HG02870 (cell line): ENCODE measurements around the gene FLVCR2.

Source experiments
- ATAC-seq: cut with Tn5 transposase; IDR thresholded peaks from one replicate; pipeline ENCODE4 v1.9.1; 2021; ENCODE audit warnings: mild to moderate bottlenecking, moderate library complexity; ENCODE audit not compliant: unreplicated experiment

The FLVCR2 gene

GRCh38 chr14:75554482-75554881 is 23.9 kb upstream of the FLVCR2 start:
- ATAC-seq, result no peak

GRCh38 chr14:75558440-75558839 is 20.0 kb upstream of the FLVCR2 start:
- ATAC-seq, result no peak

GRCh38 chr14:75559045-75559444 is 19.4 kb upstream of the FLVCR2 start:
- no peak for ATAC-seq

GRCh38 chr14:75559451-75560222 is 18.8 kb upstream of the FLVCR2 start:
- ATAC-seq, result no peak

- peak; percentile 45 for ATAC-seq
These were observed 17.4 kb upstream of the FLVCR2 start for GRCh38 chr14:75561013-75561432.

- no peak for ATAC-seq
These were observed 16.3 kb upstream of the FLVCR2 start for GRCh38 chr14:75562089-75562488.

- no peak for ATAC-seq
These were observed 15.9 kb upstream of the FLVCR2 start for GRCh38 chr14:75562489-75562888.

GRCh38 chr14:75563931-75564330 is 14.5 kb upstream of the FLVCR2 start:
- ATAC-seq, result no peak

GRCh38 chr14:75565056-75565455 is 13.4 kb upstream of the FLVCR2 start:
- no peak for ATAC-seq

- no peak for ATAC-seq
These were observed 12.1 kb upstream of the FLVCR2 start for GRCh38 chr14:75566321-75566720.

GRCh38 chr14:75566752-75567151 is 11.7 kb upstream of the FLVCR2 start:
- ATAC-seq, result no peak

- no peak for ATAC-seq
These were observed 10.3 kb upstream of the FLVCR2 start for GRCh38 chr14:75568140-75568539.

GRCh38 chr14:75568791-75569190 is 9.6 kb upstream of the FLVCR2 start:
- no peak for ATAC-seq

- no peak for ATAC-seq
These were observed 7.6 kb upstream of the FLVCR2 start for GRCh38 chr14:75570797-75571196.

- ATAC-seq, result no peak
These were observed 6.3 kb upstream of the FLVCR2 start for GRCh38 chr14:75572104-75572503.

GRCh38 chr14:75577090-75577489 is 1.3 kb upstream of the FLVCR2 start:
- no peak for ATAC-seq

- peak; percentile 59 for ATAC-seq
These were observed 705 bp upstream of the FLVCR2 start for GRCh38 chr14:75577729-75578101.

GRCh38 chr14:75578786-75579337 is 442 bp downstream of the FLVCR2 start:
- peak; percentile 20 for ATAC-seq

- ATAC-seq, result no peak
These were observed 981 bp downstream of the FLVCR2 start for GRCh38 chr14:75579338-75579864.

- no peak for ATAC-seq
These were observed 1.5 kb downstream of the FLVCR2 start for GRCh38 chr14:75579882-75580281.

GRCh38 chr14:75587388-75587787 is 9.0 kb downstream of the FLVCR2 start:
- no peak for ATAC-seq

GRCh38 chr14:75589931-75590330 is 11.5 kb downstream of the FLVCR2 start:
- no peak for ATAC-seq
